Gastrocnemius medialis (tissue), 4 donors: Measurements from ENCODE around the gene ARID3B.

Experiments used
- CTCF ChIP-seq, 5 experiments: fragments of 450-650 bp in 3 of 5; fragments of 200-600 bp in 2 of 5; sonication (generic) in 2 of 5; IDR thresholded peaks in 4 of 5; conservative IDR thresholded peaks in 1 of 5; 1 replicate in 4 of 5; 2 replicates in 1 of 5; pipeline ENCODE4 v1.5.1; 2016 to 2019; ENCODE audit warnings: antibody characterized with exemption in 5 of 5, mild to moderate bottlenecking in 3 of 5, moderate library complexity in 3 of 5
- POLR2A ChIP-seq, 2 donors: fragments of 450-650 bp; IDR thresholded peaks; one replicate each; pipeline ENCODE4 v1.6.1; 2017; ENCODE audit warnings: antibody characterized with exemption in 2 of 2, mild to moderate bottlenecking in 2 of 2, moderate library complexity in 2 of 2

GRCh38 chr15:74517096-74517495 is 23.9 kb upstream of the ARID3B start:
- no peak for TF ChIP-seq CTCF (IDR thresholded peaks at IDR 0.05 in 4 of 5, conservative IDR thresholded peaks at IDR 0.05 in 1 of 5)
- no peak for TF ChIP-seq POLR2A (IDR thresholded peaks at IDR 0.05)
